ENCODE results near the gene RBFOX1.

DNA sequence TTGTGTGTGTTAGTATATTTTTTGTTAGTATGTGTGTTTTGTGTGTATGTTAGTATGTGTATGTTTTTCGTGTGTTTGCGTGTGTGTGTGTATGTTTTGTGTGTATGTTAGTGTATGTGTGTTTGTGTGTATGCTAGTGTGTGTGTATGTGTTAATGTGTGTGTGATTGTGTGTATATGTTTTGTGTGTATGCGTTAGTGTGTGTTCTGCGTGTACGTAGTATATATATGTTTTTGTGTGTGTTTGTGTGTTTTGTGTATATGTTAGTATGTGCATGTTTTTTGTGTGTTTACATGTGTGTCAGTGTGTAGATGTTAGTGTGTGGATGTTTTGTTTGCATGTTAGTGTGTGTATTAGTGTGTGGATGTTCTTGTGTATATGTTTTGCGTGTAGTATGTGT lies 29.6 kb downstream of the RBFOX1 start:
- TF ChIP-seq POLR2A (IDR thresholded peaks at IDR 0.05) = no peak
- TF ChIP-seq, protein P1, sequence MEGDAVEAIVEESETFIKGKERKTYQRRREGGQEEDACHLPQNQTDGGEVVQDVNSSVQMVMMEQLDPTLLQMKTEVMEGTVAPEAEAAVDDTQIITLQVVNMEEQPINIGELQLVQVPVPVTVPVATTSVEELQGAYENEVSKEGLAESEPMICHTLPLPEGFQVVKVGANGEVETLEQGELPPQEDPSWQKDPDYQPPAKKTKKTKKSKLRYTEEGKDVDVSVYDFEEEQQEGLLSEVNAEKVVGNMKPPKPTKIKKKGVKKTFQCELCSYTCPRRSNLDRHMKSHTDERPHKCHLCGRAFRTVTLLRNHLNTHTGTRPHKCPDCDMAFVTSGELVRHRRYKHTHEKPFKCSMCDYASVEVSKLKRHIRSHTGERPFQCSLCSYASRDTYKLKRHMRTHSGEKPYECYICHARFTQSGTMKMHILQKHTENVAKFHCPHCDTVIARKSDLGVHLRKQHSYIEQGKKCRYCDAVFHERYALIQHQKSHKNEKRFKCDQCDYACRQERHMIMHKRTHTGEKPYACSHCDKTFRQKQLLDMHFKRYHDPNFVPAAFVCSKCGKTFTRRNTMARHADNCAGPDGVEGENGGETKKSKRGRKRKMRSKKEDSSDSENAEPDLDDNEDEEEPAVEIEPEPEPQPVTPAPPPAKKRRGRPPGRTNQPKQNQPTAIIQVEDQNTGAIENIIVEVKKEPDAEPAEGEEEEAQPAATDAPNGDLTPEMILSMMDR (IDR thresholded peaks at IDR 0.05) = no peak

All from Peyer's patch (tissue), 4 donors.